Right ventricle myocardium inferior (tissue), 1 donor: ENCODE results near the gene ARID3B. TPM values are rescaled to one million over a fixed set of nuclear protein-coding genes. Genes with fewer than 3 reads are reported as not detected.
"Not testable (repeated sequence)": the region's sequence is repeated elsewhere in the genome, so short reads cannot be mapped to it uniquely, and the experiment has no call there.

Experiments
- ATAC-seq: fragments of 200-7000 bp; cut with Tn5 transposase; one replicate; pipeline ENCODE4 v1.9.1; 2020; ENCODE audit warnings: mild to moderate bottlenecking, moderate library complexity
- DNase-seq: peaks from one replicate; pipeline ENCODE4 v3.0.0; 2021; ENCODE audit errors: missing footprints
- intact Hi-C: fragments of 100-400 bp; cut with DNase I; formaldehyde crosslinking; loops from one replicate; pipeline ENCODE4 v1.11.0; 2022
- long read RNA-seq: library from polyadenylated mRNA; unstranded; transcript quantifications from one replicate; pipeline ENCODE4 v2.0.0, GENCODE V29; 2021
- total RNA-seq: library from RNA; stranded (reverse); fragmentation: NEBNext Ultra II Directional; extraction: Animal tissue kit (Norgen Biotek cat#: 25700); gene quantifications from one replicate; pipeline ENCODE4 v1.2.1, GENCODE V29; 2021
- donor health status: DM: no; HTN: yes; CAD: no; lungs with severe emphysema.

ARID3B gene
- total RNA-seq = 1.4 TPM
- long read RNA-seq, full-length matches to known transcripts = 2 of 4 reads
- long read RNA-seq, partial matches to known transcripts = 0 of 4 reads
- long read RNA-seq, other reads (novel, unspliced or antisense) = 2 of 4 reads

DNA sequence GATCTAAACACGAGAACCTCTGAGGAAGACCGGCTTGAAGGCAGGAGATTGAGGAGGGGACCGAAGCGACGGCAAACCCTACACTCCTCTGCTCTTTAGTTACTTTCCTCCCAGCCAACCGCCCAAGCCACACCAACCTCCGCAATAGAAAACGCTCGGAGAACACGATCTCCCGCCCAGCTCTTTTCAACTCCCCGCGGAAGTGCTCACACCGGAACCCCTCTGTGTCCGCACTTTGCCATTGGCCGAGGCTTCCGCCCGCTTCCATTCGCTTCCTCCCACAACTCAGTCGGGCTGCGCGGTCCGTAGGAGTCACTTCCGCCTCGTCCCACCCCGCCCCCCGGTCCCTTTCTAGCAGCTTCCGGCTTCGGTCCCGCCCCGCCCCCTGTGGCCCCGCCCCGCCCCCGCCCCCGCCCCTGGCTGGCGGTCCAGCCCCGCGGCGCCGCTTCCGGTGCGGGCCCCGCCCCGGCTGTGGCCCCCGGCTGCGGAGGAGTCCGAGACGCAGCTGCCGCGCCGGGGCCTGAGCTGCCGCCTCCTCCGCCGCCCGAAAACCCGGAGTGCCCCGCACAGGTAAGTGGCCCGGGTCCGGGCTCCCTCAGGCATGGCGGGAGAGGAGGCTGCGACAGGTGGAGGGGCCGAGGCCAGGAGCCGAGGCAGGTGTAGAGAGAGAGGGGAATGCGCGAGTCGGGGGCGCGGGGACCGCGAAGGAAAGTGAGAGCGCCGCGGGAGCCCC, at the start of gene ARID3B:
Gene ARID3B (plus strand): TSS at position 460 of the 733 bp plus-strand sequence. CDS start 2,717 bp downstream, outside the sequence.
- intact Hi-C loops = loop anchor here (1.0 to 2.0 kb wide), 2 partner anchors 74 to 80 kb away; partner anchors contain the start of genes CLK3 and UBL7
- ATAC-seq (peak; percentile 99), DNase-seq (peak; percentile 98)

DNA sequence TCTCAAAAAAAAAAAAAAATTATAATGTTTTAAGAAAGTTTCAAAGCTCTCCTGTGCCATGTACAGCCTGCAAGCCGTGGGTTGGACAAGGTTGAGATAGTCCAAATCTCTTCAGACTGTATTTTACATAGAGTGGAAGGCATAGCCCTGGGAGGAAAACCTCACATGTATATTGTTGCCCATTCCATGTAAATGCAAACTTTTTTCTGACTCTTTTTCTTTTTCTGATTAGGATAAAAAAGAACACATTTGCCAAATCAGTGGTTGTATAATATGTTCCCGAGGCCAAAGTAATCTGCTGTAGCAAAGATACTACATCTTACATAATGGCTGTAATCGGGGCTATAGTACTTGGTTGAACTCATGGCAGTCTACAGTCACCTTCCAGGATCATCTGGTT, 44.4 kb upstream of the ARID3B start:
- DNase-seq (no peak), ATAC-seq (no peak)
- intact Hi-C loops = no loop called here

GRCh38 chr15:74497584-74497983, 43.4 kb upstream of the ARID3B start:
- ATAC-seq = no peak
- no peak for DNase-seq
- intact Hi-C loops = no loop called here

DNA sequence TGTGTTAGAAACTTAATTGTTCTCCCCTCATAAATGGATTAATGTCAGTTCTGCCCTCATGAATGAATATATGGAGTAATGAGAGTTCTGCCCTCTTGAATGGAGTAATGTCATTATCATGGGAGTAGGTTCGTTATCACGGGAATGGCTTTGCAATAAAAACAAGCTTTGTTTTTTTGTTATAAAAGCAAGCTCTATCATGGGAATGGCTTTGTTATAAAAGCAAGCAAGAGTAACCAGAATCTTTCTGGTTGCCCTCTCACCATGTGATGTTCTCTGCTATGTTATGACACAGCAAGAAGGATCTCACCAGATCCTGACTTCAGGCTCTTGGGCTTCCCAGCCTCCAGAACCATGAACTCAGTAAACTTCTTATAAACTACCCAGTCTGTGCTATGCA, 41.7 kb upstream of the ARID3B start:
- no peak for ATAC-seq
- no peak for DNase-seq
- intact Hi-C loops = no loop called here

GRCh38 chr15:74500401-74500800, 40.6 kb upstream of the ARID3B start:
- no peak for DNase-seq
- no peak for ATAC-seq

GRCh38 chr15:74502301-74502700, 38.7 kb upstream of the ARID3B start:
- no peak for ATAC-seq
- intact Hi-C loops = no loop called here
- DNase-seq = no peak

More at GRCh38 chr15:74500401-74500800, 40.6 kb upstream of the ARID3B start:
- intact Hi-C loops = no loop called here

DNA sequence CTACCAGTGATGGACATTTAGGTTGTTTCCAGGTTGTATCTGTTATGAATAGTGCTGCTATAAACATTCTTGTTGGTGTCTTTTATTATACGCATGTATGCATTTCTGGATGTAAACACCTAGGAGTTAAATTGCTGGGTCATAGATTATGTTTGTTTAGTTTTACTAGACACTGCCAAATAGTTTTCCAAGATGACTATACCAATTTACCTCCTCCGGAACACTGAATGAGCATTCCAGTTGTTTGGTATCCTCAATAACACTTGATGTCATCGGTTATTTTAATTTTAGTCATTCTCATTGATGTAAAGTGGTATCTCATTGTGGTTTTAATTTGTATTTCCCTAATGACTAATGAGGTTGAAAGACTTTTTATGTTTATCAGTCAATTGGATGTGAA, 36.6 kb upstream of the ARID3B start:
- ATAC-seq (no peak), DNase-seq (no peak)
- intact Hi-C loops = no loop called here

DNA sequence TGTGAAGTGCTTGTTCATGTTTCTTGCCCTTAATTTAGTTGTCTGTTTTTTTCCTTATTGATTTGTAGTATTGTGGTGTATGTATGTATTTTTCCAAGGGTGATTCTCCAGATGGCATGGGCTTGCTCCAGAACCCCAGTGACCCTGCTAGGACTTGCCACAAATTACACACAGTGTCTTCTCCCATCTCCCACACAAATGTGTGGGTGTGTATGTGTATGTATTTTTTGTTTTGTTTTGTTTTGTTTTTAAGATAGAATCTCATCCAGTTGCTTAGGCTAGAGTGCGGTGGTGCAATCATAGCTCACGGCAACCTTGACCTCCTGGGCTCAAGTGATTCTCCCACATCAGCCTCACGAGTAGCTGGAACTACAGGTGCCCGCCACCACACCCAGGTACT, 36.2 kb upstream of the ARID3B start:
- intact Hi-C loops = no loop called here
- DNase-seq = no peak
- no peak for ATAC-seq

DNA sequence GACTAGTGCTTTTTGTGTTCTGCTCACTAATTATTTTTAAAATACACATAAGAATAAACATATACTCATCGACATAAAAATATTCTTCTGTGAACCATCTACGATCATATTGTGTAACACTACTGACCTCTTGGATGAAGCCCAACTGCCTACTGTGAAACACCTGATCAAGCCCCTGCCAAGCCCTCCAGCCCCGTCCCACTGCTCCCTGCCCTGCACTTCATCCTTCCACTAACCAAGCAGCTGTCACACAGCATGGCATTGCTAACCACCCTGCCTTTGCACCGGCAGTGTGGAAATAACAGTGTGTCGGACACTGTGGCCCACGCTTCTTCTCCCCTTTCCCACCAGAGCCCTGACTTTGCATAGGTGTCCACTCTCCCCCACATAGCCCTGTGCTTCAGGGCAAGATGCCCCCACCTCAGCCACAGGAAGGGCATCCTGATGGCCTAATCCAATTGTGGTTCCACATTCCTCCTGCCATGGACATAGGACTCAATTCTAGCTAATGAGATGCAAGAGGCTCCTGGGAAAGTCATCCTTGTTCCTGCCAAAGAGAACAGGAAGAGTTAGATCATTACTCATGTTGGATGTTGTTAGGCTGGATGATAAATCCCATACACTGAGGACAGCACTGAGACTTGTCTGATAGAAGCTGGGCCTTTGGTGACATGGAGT, 35.0 kb upstream of the ARID3B start:
- ATAC-seq (no peak), DNase-seq (no peak)
- intact Hi-C loops = no loop called here

DNA sequence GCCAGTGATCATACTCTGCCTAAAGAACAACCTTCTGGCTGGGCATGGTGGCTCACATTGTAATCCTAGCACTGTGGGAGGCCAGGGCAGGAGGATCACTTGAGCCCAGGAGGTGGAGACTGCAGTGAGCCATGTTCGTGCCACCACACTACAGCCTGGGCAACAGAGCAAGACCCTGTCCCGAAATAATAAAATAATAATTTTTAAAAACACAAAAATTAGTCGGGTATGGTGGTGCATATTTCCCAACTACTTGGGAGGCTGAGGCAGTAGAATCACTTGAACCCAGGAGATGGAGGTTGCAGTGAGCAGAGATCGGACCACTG, 34.5 kb upstream of the ARID3B start:
- intact Hi-C loops = no loop called here
- DNase-seq (no peak), ATAC-seq (no peak)

- no peak for DNase-seq
- intact Hi-C loops = no loop called here
- no peak for ATAC-seq
Measured at GRCh38 chr15:74511583-74511982, 29.4 kb upstream of the ARID3B start.

- DNase-seq, intact Hi-C loops, ATAC-seq: not testable (repeated sequence)
Measured at GRCh38 chr15:74514059-74514458, 27.0 kb upstream of the ARID3B start.

GRCh38 chr15:74517096-74517495, 23.9 kb upstream of the ARID3B start:
- ATAC-seq (no peak), DNase-seq (no peak)
- intact Hi-C loops = no loop called here

GRCh38 chr15:74519311-74519710, 21.7 kb upstream of the ARID3B start:
- intact Hi-C loops = no loop called here
- DNase-seq = no peak
- ATAC-seq = no peak

- no peak for ATAC-seq
- DNase-seq = no peak
- intact Hi-C loops = no loop called here
Measured at GRCh38 chr15:74520407-74520806, 20.6 kb upstream of the ARID3B start.

- DNase-seq (no peak), ATAC-seq (no peak)
- intact Hi-C loops = no loop called here
Measured at GRCh38 chr15:74523982-74524381, 17.0 kb upstream of the ARID3B start.

- ATAC-seq = no peak
- intact Hi-C loops = no loop called here
- no peak for DNase-seq
Measured at GRCh38 chr15:74525309-74525708, 15.7 kb upstream of the ARID3B start.

DNA sequence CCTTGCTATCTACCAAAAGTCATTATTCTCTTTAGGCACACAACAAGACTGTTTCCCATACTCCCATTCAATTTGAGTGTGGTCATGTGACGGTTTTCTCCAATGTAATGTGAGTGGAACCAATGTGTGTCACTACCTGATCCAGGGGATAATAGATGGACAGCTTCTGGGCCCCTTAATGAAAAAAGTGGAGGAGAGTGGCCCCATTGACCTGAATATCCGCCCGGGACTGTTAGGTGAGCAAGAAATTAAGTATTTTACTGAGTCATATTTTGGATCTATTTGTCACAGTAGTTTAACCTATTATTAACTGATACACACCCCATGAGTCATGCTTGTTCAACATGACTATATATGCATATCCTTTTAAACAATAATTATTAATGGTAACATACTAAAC, 15.1 kb upstream of the ARID3B start:
- intact Hi-C loops = no loop called here
- DNase-seq (no peak), ATAC-seq (no peak)

DNA sequence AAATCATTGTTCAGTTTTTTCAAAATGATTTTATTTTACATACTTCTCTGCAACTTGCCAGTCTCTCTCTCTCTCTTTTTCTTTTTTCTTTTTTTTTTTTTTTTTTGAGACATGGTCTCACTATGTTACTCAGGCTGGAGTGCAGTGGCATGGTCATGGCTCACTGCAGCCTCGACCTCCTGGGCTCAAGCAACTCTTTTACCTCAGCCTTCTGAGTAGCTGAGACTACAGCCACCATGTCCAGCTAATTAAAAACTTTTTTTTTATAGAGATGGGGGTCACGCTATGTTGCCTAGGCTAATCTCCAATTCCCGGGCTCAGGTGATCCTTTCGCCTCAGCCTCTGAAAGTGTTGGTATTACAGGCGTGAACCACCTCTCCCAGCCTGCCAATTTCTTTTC, 12.1 kb upstream of the ARID3B start:
- intact Hi-C loops = no loop called here
- ATAC-seq (no peak), DNase-seq (no peak)

- intact Hi-C loops = no loop called here
- DNase-seq (no peak), ATAC-seq (no peak)
Measured at GRCh38 chr15:74529921-74530320, 11.1 kb upstream of the ARID3B start.
